GM21723 (cell line): Measurements from ENCODE around the gene ATP2B1.

Experiments used
- ATAC-seq: cut with Tn5 transposase; IDR thresholded peaks from one replicate; pipeline ENCODE4 v1.9.1; 2021; ENCODE audit warnings: mild to moderate bottlenecking, moderate library complexity; ENCODE audit not compliant: unreplicated experiment

Gene ATP2B1

DNA sequence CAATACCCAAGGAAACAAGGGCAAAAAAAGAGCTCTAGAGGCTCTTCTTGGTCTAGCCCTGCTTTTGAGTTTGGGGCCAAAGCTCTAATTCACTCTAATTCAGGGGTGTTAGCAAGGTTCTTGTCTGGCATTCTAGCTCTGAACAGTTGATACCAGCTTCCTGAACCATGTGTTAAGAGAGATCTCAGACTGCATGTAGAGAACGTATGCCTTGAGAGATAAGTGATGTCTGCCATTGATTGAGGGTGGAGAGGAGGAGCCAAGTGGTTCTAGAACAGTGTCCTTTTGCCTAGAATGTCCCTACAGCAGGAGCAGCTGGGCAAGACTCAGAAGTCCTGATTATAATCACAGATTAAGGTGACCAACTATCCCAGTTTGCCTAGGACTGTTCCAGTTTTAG lies 164.6 kb downstream of the ATP2B1 start:
- ATAC-seq, result no peak

DNA sequence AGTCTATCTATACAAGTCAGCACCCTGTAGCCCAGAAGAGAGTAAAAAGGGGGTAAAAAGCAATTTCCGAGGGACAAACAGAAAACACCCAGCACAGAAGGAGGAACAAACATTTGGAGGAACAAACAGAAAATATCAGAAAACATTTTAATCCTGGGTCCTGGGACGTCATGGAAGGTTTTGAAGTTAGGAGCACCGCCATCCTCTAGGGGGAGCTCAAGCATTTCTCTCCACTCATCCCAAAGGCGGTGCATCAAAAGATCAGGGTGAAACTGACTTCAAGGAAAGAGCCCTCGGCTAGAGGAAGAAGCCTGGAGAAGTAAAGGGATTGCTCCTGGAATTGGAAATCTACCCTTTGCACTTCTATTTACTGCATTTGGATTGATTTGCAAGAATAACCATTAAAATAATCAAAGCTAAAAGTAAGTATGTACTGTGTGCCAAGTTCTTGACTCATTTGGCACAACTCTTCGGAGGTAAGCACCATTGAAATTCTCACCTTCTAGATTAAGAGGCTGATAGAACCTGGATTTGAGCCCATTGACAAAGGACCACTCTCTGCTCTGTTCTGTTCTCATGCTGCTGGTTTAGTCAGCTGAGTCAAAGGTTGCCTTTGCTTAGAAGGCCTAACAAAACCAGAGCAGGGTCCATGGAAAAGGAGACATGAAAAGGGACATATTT lies 165.6 kb downstream of the ATP2B1 start:
- peak; percentile 86 for ATAC-seq

DNA sequence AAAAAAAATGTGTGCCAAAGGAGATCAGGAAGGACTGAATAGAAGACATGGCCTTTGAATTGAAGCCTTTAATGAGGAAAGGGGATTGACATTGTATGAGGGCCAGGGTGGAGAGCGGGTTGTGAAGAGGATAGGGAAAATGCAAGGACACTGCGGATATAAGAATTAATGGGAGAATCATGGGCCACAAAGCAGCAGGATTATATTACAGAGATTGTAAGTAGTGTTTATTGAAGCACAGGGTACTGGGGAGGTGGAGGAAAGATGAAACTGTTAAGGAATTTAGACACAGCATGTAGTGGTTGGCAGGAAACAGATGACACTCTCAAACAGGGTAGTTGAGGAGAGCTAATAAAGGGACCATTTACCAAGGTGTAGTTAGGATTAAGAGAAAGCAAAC lies 166.4 kb downstream of the ATP2B1 start:
- ATAC-seq, result no peak

DNA sequence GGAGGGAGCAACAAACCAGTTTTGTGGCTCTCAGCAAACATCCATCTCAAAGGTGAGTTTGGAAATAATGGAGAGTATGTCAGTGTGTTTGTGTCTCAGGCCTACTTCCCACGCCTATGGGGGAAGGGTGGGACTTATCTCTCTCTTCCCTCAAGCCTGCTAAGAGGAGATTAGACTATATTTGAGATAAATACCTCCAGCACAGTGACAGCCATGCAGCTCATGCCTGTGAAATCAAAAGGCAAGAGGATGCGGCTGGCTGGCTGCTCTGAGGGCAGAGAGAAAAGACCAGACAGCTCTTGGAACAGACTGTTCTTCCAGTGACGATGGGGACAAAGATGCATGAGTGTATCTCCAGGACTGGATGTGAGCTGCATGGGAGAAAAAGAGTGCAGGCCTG lies 168.1 kb downstream of the ATP2B1 start:
- ATAC-seq, result no peak

DNA sequence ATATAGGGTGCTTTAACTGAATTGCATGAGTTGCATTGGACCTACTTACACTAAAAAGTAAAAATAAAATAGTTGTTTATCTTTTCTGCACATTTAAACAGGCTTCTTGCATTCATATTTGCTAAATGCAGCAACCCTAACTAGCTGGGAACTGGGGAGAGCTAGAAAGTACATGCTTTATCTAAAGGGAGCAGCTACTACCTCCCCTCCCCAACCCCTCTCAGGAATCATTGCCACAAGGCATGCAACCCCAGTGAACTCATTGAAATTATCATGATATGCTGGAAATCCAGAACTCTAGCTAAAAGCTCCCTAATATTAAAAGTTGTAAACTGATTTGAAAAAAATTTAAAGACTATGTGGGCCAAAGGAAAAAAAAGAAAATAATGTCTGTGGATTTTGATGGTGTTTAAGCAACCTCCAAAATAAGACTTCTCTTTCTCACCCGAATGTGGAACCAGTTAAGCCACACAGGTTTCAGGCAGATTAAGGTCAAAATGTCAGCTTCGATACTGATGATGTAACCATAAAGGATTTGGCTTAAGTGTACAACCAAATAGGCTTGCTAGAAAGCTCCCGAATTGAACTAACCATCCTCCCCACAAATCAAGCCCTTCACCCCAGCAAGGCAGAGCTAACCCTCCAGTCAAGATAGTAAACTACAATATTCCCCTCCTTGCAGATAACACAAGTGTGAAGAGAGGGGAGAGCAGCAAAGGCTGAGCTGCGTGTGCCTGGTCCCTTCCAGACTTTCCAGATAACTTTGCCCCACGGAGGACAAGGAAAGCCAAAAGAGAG lies 169.0 kb downstream of the ATP2B1 start:
- no peak for ATAC-seq

DNA sequence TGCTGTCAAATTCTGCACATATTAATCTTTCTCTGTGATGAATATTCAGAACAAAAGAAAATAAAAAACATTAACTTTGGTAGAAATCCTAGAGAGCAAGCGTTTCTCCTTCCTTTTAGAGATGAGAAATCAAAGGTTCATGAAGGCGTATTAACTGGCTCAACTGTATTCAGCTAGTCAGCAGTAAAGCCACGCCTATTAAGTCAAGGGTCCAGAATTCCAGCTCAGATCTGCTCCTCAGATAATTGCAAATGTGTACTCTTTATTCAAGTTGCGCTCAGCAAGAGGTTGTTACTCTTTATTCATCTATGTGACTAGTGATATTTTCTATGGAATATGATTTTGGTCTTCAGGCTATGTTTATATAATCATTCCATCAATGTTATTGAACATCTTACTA lies 169.7 kb downstream of the ATP2B1 start:
- no peak for ATAC-seq
